22Rv1 (cell line): Measurements from ENCODE around the gene RALBP1.

Source experiments
- H3K27ac ChIP-seq: fragments of 450-650 bp; 2 replicates; pipeline ENCODE4 v1.5.1; 2017
- ZFX ChIP-seq: fragments of 450-650 bp; IDR thresholded peaks from 2 replicates; pipeline ENCODE4 v1.6.1; 2017; ENCODE audit warnings: antibody characterized with exemption, borderline replicate concordance
- TF ChIP-seq, protein P1 (sequence below): fragments of 450-650 bp; IDR thresholded peaks from 2 replicates; pipeline ENCODE4 v1.5.1; 2017; ENCODE audit warnings: mild to moderate bottlenecking

The RALBP1 gene

DNA sequence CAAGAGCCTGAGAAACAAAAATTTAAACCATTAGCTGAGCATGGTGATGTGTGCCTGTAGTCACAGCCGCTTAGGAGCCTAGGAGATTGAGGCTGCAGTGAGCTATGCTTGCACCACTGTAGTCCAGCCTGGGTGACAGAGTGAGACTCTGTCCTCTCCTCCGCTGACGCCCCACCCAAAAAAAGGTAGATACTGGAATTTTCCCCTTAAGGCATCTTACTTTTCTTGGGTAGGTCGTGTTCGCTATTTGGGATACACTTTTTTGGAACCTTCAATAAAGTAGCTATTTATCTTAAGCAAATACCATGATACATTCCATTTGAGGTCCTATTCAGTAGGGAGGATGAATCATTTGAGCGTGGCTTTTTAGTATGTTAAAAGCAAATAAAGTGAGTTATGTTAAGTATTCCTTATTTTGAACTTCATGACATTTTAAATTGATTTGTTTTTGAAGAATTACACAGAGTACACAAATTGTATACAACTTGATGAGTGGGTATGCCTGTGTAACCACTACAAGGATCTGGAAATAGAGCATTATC lies 38.7 kb downstream of the RALBP1 start:
- no peak for TF ChIP-seq ZFX
- TF ChIP-seq, protein P1, sequence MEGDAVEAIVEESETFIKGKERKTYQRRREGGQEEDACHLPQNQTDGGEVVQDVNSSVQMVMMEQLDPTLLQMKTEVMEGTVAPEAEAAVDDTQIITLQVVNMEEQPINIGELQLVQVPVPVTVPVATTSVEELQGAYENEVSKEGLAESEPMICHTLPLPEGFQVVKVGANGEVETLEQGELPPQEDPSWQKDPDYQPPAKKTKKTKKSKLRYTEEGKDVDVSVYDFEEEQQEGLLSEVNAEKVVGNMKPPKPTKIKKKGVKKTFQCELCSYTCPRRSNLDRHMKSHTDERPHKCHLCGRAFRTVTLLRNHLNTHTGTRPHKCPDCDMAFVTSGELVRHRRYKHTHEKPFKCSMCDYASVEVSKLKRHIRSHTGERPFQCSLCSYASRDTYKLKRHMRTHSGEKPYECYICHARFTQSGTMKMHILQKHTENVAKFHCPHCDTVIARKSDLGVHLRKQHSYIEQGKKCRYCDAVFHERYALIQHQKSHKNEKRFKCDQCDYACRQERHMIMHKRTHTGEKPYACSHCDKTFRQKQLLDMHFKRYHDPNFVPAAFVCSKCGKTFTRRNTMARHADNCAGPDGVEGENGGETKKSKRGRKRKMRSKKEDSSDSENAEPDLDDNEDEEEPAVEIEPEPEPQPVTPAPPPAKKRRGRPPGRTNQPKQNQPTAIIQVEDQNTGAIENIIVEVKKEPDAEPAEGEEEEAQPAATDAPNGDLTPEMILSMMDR, result no peak
- H3K27ac ChIP-seq, result no peak overlapping the region

DNA sequence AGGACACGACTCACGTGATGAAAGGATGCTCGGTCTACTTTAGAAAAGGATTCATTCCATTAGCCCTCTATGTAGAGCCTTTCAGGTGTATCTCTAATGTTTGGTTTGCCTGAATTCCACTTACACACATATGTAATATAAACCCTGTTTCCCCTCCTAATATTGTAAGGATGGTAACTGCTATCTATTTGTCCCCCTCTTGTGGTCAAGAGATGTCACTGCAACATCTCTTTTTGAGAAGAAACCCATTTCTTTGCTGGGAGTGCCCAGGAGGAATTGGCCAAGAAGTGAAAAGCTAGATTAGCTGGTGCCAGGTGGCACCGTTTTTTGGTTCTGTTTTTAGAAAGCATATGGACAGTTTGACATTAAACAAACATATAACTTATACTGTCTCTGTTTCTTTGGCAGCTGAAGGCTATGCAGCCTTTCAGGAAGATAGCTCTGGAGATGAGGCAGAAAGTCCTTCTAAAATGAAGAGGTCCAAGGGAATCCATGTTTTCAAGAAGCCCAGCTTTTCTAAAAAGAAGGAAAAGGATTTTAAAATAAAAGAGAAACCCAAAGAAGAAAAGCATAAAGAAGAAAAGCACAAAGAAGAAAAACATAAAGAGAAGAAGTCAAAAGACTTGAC lies 41.2 kb downstream of the RALBP1 start:
- H3K27ac ChIP-seq, result no peak overlapping the region
- no peak for TF ChIP-seq ZFX
- TF ChIP-seq, protein P1, result peak; percentile 94

DNA sequence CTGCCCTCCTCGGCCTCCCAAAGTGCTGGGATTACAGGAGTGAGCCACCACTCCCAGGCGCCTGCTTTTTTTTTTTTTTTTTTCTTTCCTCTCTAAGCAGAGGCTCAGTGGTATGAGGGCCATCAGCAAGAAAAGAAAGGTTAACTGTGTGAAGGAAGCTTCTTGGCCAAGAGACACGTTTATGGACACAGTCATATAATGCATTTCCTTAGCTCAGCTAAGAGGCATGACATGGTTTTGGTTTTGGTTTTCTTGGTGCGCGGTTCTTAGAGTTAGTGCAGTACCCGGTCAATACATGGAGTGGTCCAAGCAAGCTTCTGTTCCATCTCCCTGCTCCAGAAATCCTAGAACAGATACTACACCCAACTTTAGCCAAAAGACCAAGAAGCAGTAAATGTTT lies 42.6 kb downstream of the RALBP1 start:
- H3K27ac ChIP-seq, result no peak overlapping the region
- TF ChIP-seq, protein P1, result no peak
- no peak for TF ChIP-seq ZFX

DNA sequence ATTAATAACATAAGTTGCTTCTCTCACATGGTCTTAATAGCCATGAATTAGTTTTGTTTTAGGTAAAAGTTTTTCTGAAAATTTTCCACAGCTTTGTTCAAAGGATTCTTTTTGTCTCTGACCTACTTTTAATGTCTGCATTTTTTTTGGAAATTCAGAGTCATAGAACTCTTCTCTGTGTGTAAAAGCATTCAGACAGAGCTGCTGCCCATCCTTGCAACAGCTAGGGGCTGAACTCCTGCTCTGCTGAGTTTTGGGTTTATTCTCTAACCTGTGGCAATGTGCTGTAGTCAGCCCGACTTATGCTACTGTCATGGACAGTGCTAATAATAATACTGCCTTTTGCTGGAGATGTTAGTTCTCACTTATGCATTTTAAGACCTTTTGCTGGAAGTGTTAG lies 44.1 kb downstream of the RALBP1 start:
- TF ChIP-seq ZFX, result no peak
- TF ChIP-seq, protein P1, result no peak
- H3K27ac ChIP-seq, result no peak overlapping the region

DNA sequence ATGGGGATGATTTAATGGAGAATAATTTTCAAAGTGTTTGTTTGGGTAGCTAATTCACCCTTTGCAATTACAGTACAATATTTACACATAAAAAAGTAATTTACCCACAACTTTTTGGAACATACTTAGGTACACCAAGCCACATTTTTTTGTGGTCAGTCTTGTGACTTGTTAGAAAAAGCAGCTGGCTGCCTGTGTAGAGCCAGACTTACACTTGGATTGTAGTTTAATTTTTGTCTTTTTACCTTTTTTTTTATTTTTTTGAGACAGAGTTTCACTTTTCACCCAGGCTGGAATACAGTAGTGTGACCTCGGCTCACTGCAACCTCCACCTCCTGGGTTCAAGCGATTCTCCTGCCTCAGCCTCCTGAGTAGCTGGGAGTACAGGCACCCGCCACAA lies 45.4 kb downstream of the RALBP1 start:
- TF ChIP-seq ZFX, result no peak
- TF ChIP-seq, protein P1, result no peak
- H3K27ac ChIP-seq, result no peak overlapping the region

DNA sequence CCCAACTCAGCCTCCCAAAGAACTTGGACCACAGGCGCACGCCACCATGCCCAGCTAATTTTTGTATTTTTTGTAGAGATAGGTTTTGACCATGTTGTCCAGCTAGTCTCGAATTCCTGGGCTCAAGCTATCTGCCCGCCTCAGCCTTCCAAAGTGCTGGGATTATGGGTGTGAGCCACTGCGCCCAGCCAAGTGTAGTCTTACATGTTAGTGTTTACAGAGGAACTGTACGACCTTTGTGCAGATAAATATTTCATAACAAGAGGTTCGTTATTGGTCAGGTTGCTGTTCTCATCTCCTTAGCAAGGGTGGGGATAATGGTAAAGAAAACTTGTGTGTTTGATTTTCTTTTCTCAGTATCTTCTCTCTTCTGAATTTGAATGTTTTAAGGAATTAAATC lies 46.5 kb downstream of the RALBP1 start:
- H3K27ac ChIP-seq, result peak overlapping the region; percentile 38
- TF ChIP-seq, protein P1, result no peak
- TF ChIP-seq ZFX, result no peak

DNA sequence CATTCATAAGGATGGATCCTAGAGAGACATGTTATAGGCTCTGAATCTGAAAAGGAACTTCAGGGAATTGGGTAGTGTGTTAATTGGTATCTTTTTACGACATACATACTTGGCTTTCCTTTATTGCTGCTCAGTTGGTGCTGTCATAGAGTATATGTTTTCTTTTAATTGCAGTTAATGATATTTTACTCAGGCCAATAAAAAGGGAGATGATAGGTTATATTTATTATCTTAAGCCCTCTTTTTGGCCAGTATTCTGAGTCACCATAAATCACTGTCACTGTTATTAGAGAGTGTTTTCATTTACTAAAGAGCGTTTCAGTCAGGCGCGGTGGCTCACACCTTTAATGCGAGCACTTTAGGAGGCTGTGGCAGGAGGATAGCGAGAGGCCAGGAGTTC lies 47.6 kb downstream of the RALBP1 start:
- TF ChIP-seq, protein P1, result no peak
- TF ChIP-seq ZFX, result no peak
- H3K27ac ChIP-seq, result no peak overlapping the region
